ENCODE data around the gene ANKRD16.

The ANKRD16 gene

GRCh38 chr10:5930272-5930671 is 40.6 kb upstream of the ANKRD16 start:
- Histone ChIP-seq H3K4me3 (ENCODE audit: low read depth in 1 of 2, low read length in 2 of 2) (no peak overlapping the region), H3K4me2 (ENCODE audit: insufficient read depth, low read length) (no peak overlapping the region), H2AFZ (ENCODE audit: low read depth, low read length) (no peak overlapping the region), H3K4me1 (ENCODE audit: insufficient read depth, low read length) (no peaks in the 10 kb centered on the region), H3K79me2 (ENCODE audit: insufficient read depth, low read length) (no peaks in the 10 kb centered on the region), H3K27ac (ENCODE audit: low read length) (no peak overlapping the region), H3K27me3 (ENCODE audit: insufficient read depth, low read length, poor library complexity) (no peaks in the 10 kb centered on the region), H3K9ac (ENCODE audit: low read depth, low read length) (no peak overlapping the region), H3K9me3 (ENCODE audit: insufficient read depth, low read length, severe bottlenecking) (no peaks in the 10 kb centered on the region), H3K36me3 (ENCODE audit: insufficient read depth, low read length) (peaks cover 72% of the 10 kb centered on the region), H4K20me1 (ENCODE audit: insufficient read depth, low read length) (no peaks in the 10 kb centered on the region)
- no peak for TF ChIP-seq EZH2 (IDR thresholded peaks at IDR 0.05; ENCODE audit: borderline replicate concordance, low read depth, low read length, severe bottlenecking)
- no peak for TF ChIP-seq CTCF (IDR thresholded peaks at IDR 0.05; ENCODE audit: borderline replicate concordance, extremely low read depth, low read length, poor library complexity, severe bottlenecking)
- ATAC-seq (ENCODE audit: insufficient read depth, low read depth) (no peak), DNase-seq (no peak)

- Histone ChIP-seq H3K36me3 (ENCODE audit: insufficient read depth, low read length) (peaks cover 77% of the 10 kb centered on the region), H3K4me3 (ENCODE audit: low read depth in 1 of 2, low read length in 2 of 2) (no peak overlapping the region), H3K9ac (ENCODE audit: low read depth, low read length) (no peak overlapping the region), H3K4me1 (ENCODE audit: insufficient read depth, low read length) (no peaks in the 10 kb centered on the region), H4K20me1 (ENCODE audit: insufficient read depth, low read length) (no peaks in the 10 kb centered on the region), H3K27ac (ENCODE audit: low read length) (no peak overlapping the region), H3K4me2 (ENCODE audit: insufficient read depth, low read length) (no peak overlapping the region), H2AFZ (ENCODE audit: low read depth, low read length) (no peak overlapping the region), H3K9me3 (ENCODE audit: insufficient read depth, low read length, severe bottlenecking) (no peaks in the 10 kb centered on the region), H3K79me2 (ENCODE audit: insufficient read depth, low read length) (no peaks in the 10 kb centered on the region), H3K27me3 (ENCODE audit: insufficient read depth, low read length, poor library complexity) (no peaks in the 10 kb centered on the region)
- TF ChIP-seq EZH2 (IDR thresholded peaks at IDR 0.05; ENCODE audit: borderline replicate concordance, low read depth, low read length, severe bottlenecking), result no peak
- no peak for TF ChIP-seq CTCF (IDR thresholded peaks at IDR 0.05; ENCODE audit: borderline replicate concordance, extremely low read depth, low read length, poor library complexity, severe bottlenecking)
- no peak for DNase-seq
- ATAC-seq (ENCODE audit: insufficient read depth, low read depth), result no peak
These were observed 39.7 kb upstream of the ANKRD16 start for GRCh38 chr10:5929442-5929841.

GRCh38 chr10:5927306-5927705 is 37.6 kb upstream of the ANKRD16 start:
- no peaks in the 10 kb centered on the region for H3K9me3 ChIP-seq (ENCODE audit: insufficient read depth, low read length, severe bottlenecking)
- H3K36me3 ChIP-seq (ENCODE audit: insufficient read depth, low read length), result peaks cover 85% of the 10 kb centered on the region
- no peaks in the 10 kb centered on the region for H3K27me3 ChIP-seq (ENCODE audit: insufficient read depth, low read length, poor library complexity)
- no peak overlapping the region for H3K4me3 ChIP-seq (ENCODE audit: low read depth in 1 of 2, low read length in 2 of 2)
- no peaks in the 10 kb centered on the region for H3K79me2 ChIP-seq (ENCODE audit: insufficient read depth, low read length)
- H4K20me1 ChIP-seq (ENCODE audit: insufficient read depth, low read length), result no peaks in the 10 kb centered on the region
- DNase-seq, result no peak
- H3K4me2 ChIP-seq (ENCODE audit: insufficient read depth, low read length), result no peak overlapping the region
- H3K27ac ChIP-seq (ENCODE audit: low read length), result no peak overlapping the region
- H2AFZ ChIP-seq (ENCODE audit: low read depth, low read length), result no peak overlapping the region
- no peaks in the 10 kb centered on the region for H3K4me1 ChIP-seq (ENCODE audit: insufficient read depth, low read length)
- no peak overlapping the region for H3K9ac ChIP-seq (ENCODE audit: low read depth, low read length)
- no peak for TF ChIP-seq EZH2 (IDR thresholded peaks at IDR 0.05; ENCODE audit: borderline replicate concordance, low read depth, low read length, severe bottlenecking)
- TF ChIP-seq CTCF (IDR thresholded peaks at IDR 0.05; ENCODE audit: borderline replicate concordance, extremely low read depth, low read length, poor library complexity, severe bottlenecking), result no peak
- no peak for ATAC-seq (ENCODE audit: insufficient read depth, low read depth)

GRCh38 chr10:5924889-5925288 is 35.2 kb upstream of the ANKRD16 start:
- ATAC-seq (ENCODE audit: insufficient read depth, low read depth), result no peak
- no peak overlapping the region for H3K4me3 ChIP-seq (ENCODE audit: low read depth in 1 of 2, low read length in 2 of 2)
- no peaks in the 10 kb centered on the region for H3K27me3 ChIP-seq (ENCODE audit: insufficient read depth, low read length, poor library complexity)
- no peak overlapping the region for H3K4me2 ChIP-seq (ENCODE audit: insufficient read depth, low read length)
- H3K36me3 ChIP-seq (ENCODE audit: insufficient read depth, low read length), result peaks cover 91% of the 10 kb centered on the region
- no peak overlapping the region for H3K9ac ChIP-seq (ENCODE audit: low read depth, low read length)
- no peaks in the 10 kb centered on the region for H3K4me1 ChIP-seq (ENCODE audit: insufficient read depth, low read length)
- H3K9me3 ChIP-seq (ENCODE audit: insufficient read depth, low read length, severe bottlenecking), result no peaks in the 10 kb centered on the region
- no peak overlapping the region for H3K27ac ChIP-seq (ENCODE audit: low read length)
- no peak for DNase-seq
- no peaks in the 10 kb centered on the region for H3K79me2 ChIP-seq (ENCODE audit: insufficient read depth, low read length)
- no peak for TF ChIP-seq CTCF (IDR thresholded peaks at IDR 0.05; ENCODE audit: borderline replicate concordance, extremely low read depth, low read length, poor library complexity, severe bottlenecking)
- TF ChIP-seq EZH2 (IDR thresholded peaks at IDR 0.05; ENCODE audit: borderline replicate concordance, low read depth, low read length, severe bottlenecking), result no peak
- no peaks in the 10 kb centered on the region for H4K20me1 ChIP-seq (ENCODE audit: insufficient read depth, low read length)
- no peak overlapping the region for H2AFZ ChIP-seq (ENCODE audit: low read depth, low read length)

All from DND-41 (cell line).